Hematopoietic multipotent progenitor cell treated with erythropoietin and hydrocortisone succinate and interleukin-3 and kit ligand, for 8 days (in vitro differentiated cells): Measurements from ENCODE around the gene CCDC83.
A peak's percentile ranks its signal among the peaks of the same experiment; 100 is the strongest.
"Not testable (repeated sequence)": the region's sequence is repeated elsewhere in the genome, so short reads cannot be mapped to it uniquely, and the experiment has no call there.

Source experiments
- DNase-seq: peaks from one replicate; pipeline ENCODE4 v3.0.0-alpha.2; 2015

Gene CCDC83

GRCh38 chr11:85889676-85890579, 34.7 kb downstream of the CCDC83 start:
- DNase-seq = no peak

- DNase-seq = no peak
Measured at GRCh38 chr11:85893395-85893794, 38.2 kb downstream of the CCDC83 start.

- no peak for DNase-seq
Measured at GRCh38 chr11:85896876-85897275, 41.7 kb downstream of the CCDC83 start.

- no peak for DNase-seq
Measured at GRCh38 chr11:85898456-85898855, 43.3 kb downstream of the CCDC83 start.

- DNase-seq = no peak
Measured at GRCh38 chr11:85902353-85902752, 47.2 kb downstream of the CCDC83 start.

GRCh38 chr11:85903406-85903805, 48.2 kb downstream of the CCDC83 start:
- no peak for DNase-seq

- no peak for DNase-seq
Measured at GRCh38 chr11:85903811-85904210, 48.6 kb downstream of the CCDC83 start.

- no peak for DNase-seq
Measured at GRCh38 chr11:85912414-85912813, 57.2 kb downstream of the CCDC83 start.

GRCh38 chr11:85913513-85913912, 58.3 kb downstream of the CCDC83 start:
- no peak for DNase-seq

GRCh38 chr11:85914425-85914824, 59.2 kb downstream of the CCDC83 start:
- DNase-seq = no peak

GRCh38 chr11:85918910-85919794, 64.0 kb downstream of the CCDC83 start:
- peak; percentile 10 for DNase-seq

- DNase-seq = no peak
Measured at GRCh38 chr11:85922367-85922766, 67.2 kb downstream of the CCDC83 start.

- no peak for DNase-seq
Measured at GRCh38 chr11:85923455-85923854, 68.3 kb downstream of the CCDC83 start.

GRCh38 chr11:85926653-85927214, 71.6 kb downstream of the CCDC83 start:
- DNase-seq = not testable (repeated sequence)

- no peak for DNase-seq
Measured at GRCh38 chr11:85930879-85931366, 75.7 kb downstream of the CCDC83 start.

GRCh38 chr11:85934596-85935169, 79.5 kb downstream of the CCDC83 start:
- no peak for DNase-seq

GRCh38 chr11:85935751-85936150, 80.6 kb downstream of the CCDC83 start:
- DNase-seq = no peak

GRCh38 chr11:85937835-85938234, 82.7 kb downstream of the CCDC83 start:
- no peak for DNase-seq

GRCh38 chr11:85939099-85940015, 84.2 kb downstream of the CCDC83 start:
- DNase-seq = no peak

- DNase-seq = peak; percentile 66
Measured at GRCh38 chr11:85941380-85941973, 86.3 kb downstream of the CCDC83 start.

GRCh38 chr11:85945296-85945695, 90.1 kb downstream of the CCDC83 start:
- no peak for DNase-seq
